ENCODE results near the gene DPYSL5.

GRCh38 chr2:26915316-26915715 is 67.4 kb downstream of the DPYSL5 start:
- TF ChIP-seq CTCF (IDR thresholded peaks at IDR 0.05) (no peak), POLR2A (IDR thresholded peaks at IDR 0.05) (no peak)

All from body of pancreas (tissue), 4 donors.